SK-N-SH (cell line): Measurements from ENCODE around the gene PPIF. TPM values are rescaled to one million over a fixed set of nuclear protein-coding genes. Genes with fewer than 3 reads are reported as not detected.

ENCODE experiments used
- CTCF ChIA-PET: fragments of 300-600, 350-600 bp; formaldehyde crosslinking; extraction: SDS; loops from one replicate; lab custom pipeline; 2021; lab: Yijun Ruan, JAX
- POLR2A ChIA-PET: fragments of 350-600 bp; sonication (Branson Sonifier 250); formaldehyde crosslinking; extraction: SDS; loops from one replicate; lab custom pipeline; 2020; ENCODE audit warnings: antibody characterized with exemption, inconsistent platforms; lab: Yijun Ruan, JAX
- DNase-seq: peaks from one replicate; pipeline ENCODE4 v3.0.0; 2012
- H2AFZ ChIP-seq: fragments of 200-600 bp; sonication (generic); 2 replicates; pipeline ENCODE4 v1.8.1; 2016; ENCODE audit warnings: antibody characterized with exemption, mild to moderate bottlenecking, low read depth
- H3F3A ChIP-seq: fragments of 200-600 bp; sonication (generic); replicated peaks from 2 replicates; pipeline ENCODE3; 2016; ENCODE audit warnings: antibody characterized with exemption, mild to moderate bottlenecking; ENCODE audit not compliant: insufficient read depth
- H3K27ac ChIP-seq, 2 experiments: fragments of 200-500 bp in 1 of 2; fragments of 200-600 bp in 1 of 2; sonication (Bioruptor generic) in 1 of 2; sonication (generic), shearing (Covaris generic) in 1 of 2; 2 replicates each; pipeline versions ENCODE4 v1.5.1 to v1.6.1; 2014 to 2016; ENCODE audit warnings: low read depth in 2 of 2, inconsistent platforms in 1 of 2, low read length in 1 of 2, mild to moderate bottlenecking in 1 of 2, mixed read lengths in 1 of 2
- H3K27me3 ChIP-seq: fragments of 200-600 bp; sonication (generic), shearing (Covaris generic); 2 replicates; pipeline ENCODE4 v1.6.1; 2016; ENCODE audit warnings: mixed run types; ENCODE audit not compliant: insufficient read depth
- H3K36me3 ChIP-seq, 2 experiments: fragments of 200-500 bp in 1 of 2; fragments of 200-600 bp in 1 of 2; sonication (Bioruptor generic) in 1 of 2; sonication (generic) in 1 of 2; replicated peaks in 1 of 2; 2 replicates each; pipeline versions ENCODE3 to v1.5.1; 2014 to 2016; ENCODE audit warnings: low read length in 1 of 2, mild to moderate bottlenecking in 1 of 2; ENCODE audit not compliant: insufficient read depth in 2 of 2, control insufficient read depth in 1 of 2
- H3K4me1 ChIP-seq, 2 experiments: fragments of 200-500 bp in 1 of 2; fragments of 200-600 bp in 1 of 2; sonication (Bioruptor generic) in 1 of 2; sonication (generic), shearing (Covaris generic) in 1 of 2; 2 replicates each; pipeline versions ENCODE4 v1.5.1 to v1.6.1; 2014 to 2016; ENCODE audit warnings: low read depth in 1 of 2, low read length in 1 of 2, mixed run types in 1 of 2; ENCODE audit not compliant: insufficient read depth in 2 of 2, control insufficient read depth in 1 of 2
- H3K4me2 ChIP-seq: fragments of 200-600 bp; sonication (generic), shearing (Covaris generic); 2 replicates; pipeline ENCODE4 v1.6.1; 2017; ENCODE audit warnings: mixed run types
- H3K4me3 ChIP-seq, 2 experiments: fragments of 200-500 bp in 1 of 2; fragments of 200-600 bp in 1 of 2; sonication (Bioruptor generic) in 1 of 2; sonication (generic), shearing (Covaris generic) in 1 of 2; 2 replicates each; pipeline versions ENCODE4 v1.5.1 to v1.8.1; 2014 to 2016; ENCODE audit warnings: low read depth in 2 of 2, inconsistent platforms in 1 of 2, low read length in 1 of 2, mild to moderate bottlenecking in 1 of 2, mixed read lengths in 1 of 2, moderate library complexity in 1 of 2
- H3K79me2 ChIP-seq: fragments of 200-600 bp; sonication (generic); 2 replicates; pipeline ENCODE4 v1.8.1; 2017; ENCODE audit warnings: mild to moderate bottlenecking; ENCODE audit not compliant: insufficient read depth
- H3K9ac ChIP-seq: fragments of 200-600 bp; sonication (generic); 2 replicates; pipeline ENCODE4 v1.6.1; 2017; ENCODE audit warnings: mixed run types
- H3K9me2 ChIP-seq: fragments of 200-600 bp; sonication (generic); 2 replicates; pipeline ENCODE4 v1.6.1; 2017; ENCODE audit warnings: mixed run types
- H3K9me3 ChIP-seq: fragments of 200-600 bp; sonication (generic); 2 replicates; pipeline ENCODE4 v1.6.1; 2017; ENCODE audit warnings: mixed run types, mild to moderate bottlenecking, moderate library complexity
- H4K20me1 ChIP-seq: fragments of 200-600 bp; sonication (generic); 2 replicates; pipeline ENCODE4 v1.6.1; 2017; ENCODE audit warnings: mild to moderate bottlenecking, mixed run types; ENCODE audit not compliant: insufficient read depth
- CHD2 ChIP-seq: fragments of 150-350 bp; IDR thresholded peaks from 2 replicates; pipeline ENCODE4 v1.6.1; 2018; ENCODE audit warnings: low read length; ENCODE audit not compliant: partially characterized antibody
- CTCF ChIP-seq: fragments of 200-600 bp; sonication (generic); IDR thresholded peaks from 2 replicates; pipeline ENCODE4 v1.6.1; 2017; ENCODE audit warnings: antibody characterized with exemption, mild to moderate bottlenecking, moderate library complexity
- ELF1 ChIP-seq: IDR thresholded peaks from 2 replicates; pipeline ENCODE4 v1.4.0; 2012
- EP300 ChIP-seq, 2 experiments: IDR thresholded peaks; 2 replicates each; pipeline versions ENCODE4 v1.4.0 to v1.6.1; 2012; ENCODE audit warnings: borderline replicate concordance in 1 of 2, low read depth in 1 of 2, low read length in 1 of 2
- EZH2phosphoT487 ChIP-seq: fragments of 200-600 bp; sonication (generic); IDR thresholded peaks from 2 replicates; pipeline ENCODE4 v1.6.1; 2017; ENCODE audit warnings: low read depth, mixed run types, mild to moderate bottlenecking, antibody characterized with exemption, moderate library complexity, borderline replicate concordance
- FOSL2 ChIP-seq: IDR thresholded peaks from 2 replicates; pipeline ENCODE4 v1.4.0; 2012; ENCODE audit warnings: low read depth, mild to moderate bottlenecking, moderate library complexity, borderline replicate concordance
- FOXJ3 ChIP-seq: sonication (generic); formaldehyde crosslinking; IDR thresholded peaks from 2 replicates; pipeline ENCODE4 v1.5.1; 2020; ENCODE audit warnings: mild to moderate bottlenecking, missing genetic modification reagents
- GATA2 ChIP-seq: sonication (generic); formaldehyde crosslinking; IDR thresholded peaks from 2 replicates; pipeline ENCODE4 v1.5.0; 2020; ENCODE audit warnings: mild to moderate bottlenecking, missing genetic modification reagents
- IRF3 ChIP-seq: fragments of 150-350 bp; IDR thresholded peaks from 2 replicates; pipeline ENCODE4 v1.6.1; 2016; ENCODE audit warnings: mild to moderate bottlenecking, low read depth, low read length
- JUND ChIP-seq: IDR thresholded peaks from 2 replicates; pipeline ENCODE4 v1.4.0; 2012
- MEF2A ChIP-seq: IDR thresholded peaks from 2 replicates; pipeline ENCODE4 v1.4.0; 2012; ENCODE audit warnings: low read depth, borderline replicate concordance
- MXI1 ChIP-seq: IDR thresholded peaks from 2 replicates; pipeline ENCODE4 v1.6.1; 2012; ENCODE audit warnings: mild to moderate bottlenecking, low read depth, low read length, improper control_type of control experiment
- NRF1 ChIP-seq: IDR thresholded peaks from 2 replicates; pipeline ENCODE4 v1.6.1; 2012; ENCODE audit warnings: low read depth, mild to moderate bottlenecking, low read length
- POLR2AphosphoS5 ChIP-seq: IDR thresholded peaks from 2 replicates; pipeline ENCODE4 v1.6.1; 2012; ENCODE audit warnings: low read depth, low read length
- RCOR1 ChIP-seq: fragments of 150-350 bp; IDR thresholded peaks from 2 replicates; pipeline ENCODE4 v1.6.1; 2017; ENCODE audit warnings: antibody characterized with exemption, low read length
- RFX5 ChIP-seq: IDR thresholded peaks from 2 replicates; pipeline ENCODE4 v1.6.1; 2012; ENCODE audit warnings: mild to moderate bottlenecking, improper control_type of control experiment, low read length
- SIN3A ChIP-seq: IDR thresholded peaks from 2 replicates; pipeline ENCODE4 v1.6.1; 2012; ENCODE audit warnings: low read depth, mild to moderate bottlenecking, low read length, moderate library complexity, borderline replicate concordance
- SMC3 ChIP-seq: IDR thresholded peaks from 2 replicates; pipeline ENCODE4 v1.6.1; 2012; ENCODE audit warnings: low read depth, low read length, improper control_type of control experiment
- TAF1 ChIP-seq: IDR thresholded peaks from 2 replicates; pipeline ENCODE4 v1.6.1; 2012; ENCODE audit warnings: low read depth, mild to moderate bottlenecking, low read length, moderate library complexity, borderline replicate concordance
- TEAD4 ChIP-seq: IDR thresholded peaks from 2 replicates; pipeline ENCODE4 v1.4.0; 2012; ENCODE audit warnings: mild to moderate bottlenecking, borderline replicate concordance; ENCODE audit not compliant: insufficient read depth
- USF2 ChIP-seq: fragments of 150-350 bp; IDR thresholded peaks from 2 replicates; pipeline ENCODE4 v1.6.1; 2017; ENCODE audit warnings: antibody characterized with exemption, low read length, low read depth, borderline replicate concordance
- ZBTB33 ChIP-seq: IDR thresholded peaks from 2 replicates; pipeline ENCODE4 v1.4.0; 2012; ENCODE audit warnings: low read depth, borderline replicate concordance
- WGBS: methylation state at CpG from one replicate; pipeline ENCODE4 v1.1.6; 2017; ENCODE audit warnings: low lambda C conversion rate; 5-methylcytosine and 5-hydroxymethylcytosine counted together
- polyA plus RNA-seq, 3 experiments: library from polyadenylated mRNA; depleted of rRNA; stranded (reverse); fragments of >200 nt; gene quantifications; 2 replicates each; pipeline ENCODE4 v1.2.3, GENCODE V29; 2012

PPIF gene
- polyA plus RNA-seq, 1 of the 3 experiments (the other 2 are of a cell fraction) = 85.9 TPM

- peaks cover 25 to 92% of the 10 kb centered on the region in 2 experiments for H3K4me1 ChIP-seq
- 0 out of 2 replicates have a peak, but pooled peaks cover 3% of the 10 kb centered on the region for H3K79me2 ChIP-seq
- ChIA-PET POLR2A (no interaction called here), CTCF (interaction anchor here (0.6 to 5.3 kb wide), 23 partner anchors 7 to 1105 kb away, joined by 3 to 36 read pairs (median 6); no protein-coding TSS in a partner anchor)
- no peaks in the 10 kb centered on the region for H4K20me1 ChIP-seq
- no peaks in the 10 kb centered on the region for H3K27me3 ChIP-seq
- peak overlapping the region; percentile 49 to 96; a peak in 3 of 4 replicates for H3K27ac ChIP-seq
- DNase-seq = peak; percentile 93
- no peaks in the 10 kb centered on the region for H3K9me2 ChIP-seq
- H2AFZ ChIP-seq = no peak overlapping the region
- peak overlapping the region; percentile 31; the same call in 1 of the 2 replicates for H3K4me2 ChIP-seq
- H3F3A ChIP-seq = peaks cover 22% of the 10 kb centered on the region
- H3K4me3 ChIP-seq = no peak overlapping the region
- 44% methylated on average over 8 of the region's 23 CpGs for WGBS
- H3K9ac ChIP-seq = no peak overlapping the region
- H3K36me3 ChIP-seq = peaks cover 0 to 3% of the 10 kb centered on the region in 2 experiments
- no peaks in the 10 kb centered on the region for H3K9me3 ChIP-seq
- no peak for TF ChIP-seq GATA2 (CRISPR knock-in tag)
- TF ChIP-seq MXI1 = no peak
- TF ChIP-seq FOSL2 = no peak
- TF ChIP-seq EZH2phosphoT487 = no peak
- TF ChIP-seq EP300 (IDR thresholded peaks at IDR 0.05; ENCODE audit: borderline replicate concordance in 1 of 2, low read depth in 1 of 2, low read length in 1 of 2) = peak; percentile 39 to 55; a peak in 2 of 4 replicates
- peak; percentile 33; the same call in 1 of the 2 replicates for TF ChIP-seq SIN3A
- TF ChIP-seq RFX5 = no peak
- no peak for TF ChIP-seq SMC3
- no peak for TF ChIP-seq ELF1
- TF ChIP-seq RCOR1 = no peak
- no peak for TF ChIP-seq CTCF
- peak; percentile 32 for TF ChIP-seq CHD2
- TF ChIP-seq ZBTB33 = no peak
- no peak for TF ChIP-seq FOXJ3 (CRISPR knock-in tag)
- TF ChIP-seq NRF1 = no peak
- no peak for TF ChIP-seq USF2
- no peak for TF ChIP-seq JUND
- TF ChIP-seq IRF3 = no peak
- no peak for TF ChIP-seq TAF1
- no peak for TF ChIP-seq MEF2A
- TF ChIP-seq POLR2AphosphoS5 = 0 out of 2 replicates have a peak, but pooled peaks have one; percentile 20
- no peak for TF ChIP-seq TEAD4
Measured at GRCh38 chr10:79401015-79401921, 54.0 kb downstream of the PPIF start.
